ENCODE results near the gene ANKS1B.
A peak's percentile ranks its signal among the peaks of the same experiment; 100 is the strongest.

The ANKS1B gene

GRCh38 chr12:99278899-99279298 lies 705.8 kb downstream of the ANKS1B start:
- DNase-seq (ENCODE audit: low read depth, low spot score): no peak

GRCh38 chr12:99277591-99278379 lies 707.0 kb downstream of the ANKS1B start:
- no peak for DNase-seq (ENCODE audit: low read depth, low spot score)

DNA sequence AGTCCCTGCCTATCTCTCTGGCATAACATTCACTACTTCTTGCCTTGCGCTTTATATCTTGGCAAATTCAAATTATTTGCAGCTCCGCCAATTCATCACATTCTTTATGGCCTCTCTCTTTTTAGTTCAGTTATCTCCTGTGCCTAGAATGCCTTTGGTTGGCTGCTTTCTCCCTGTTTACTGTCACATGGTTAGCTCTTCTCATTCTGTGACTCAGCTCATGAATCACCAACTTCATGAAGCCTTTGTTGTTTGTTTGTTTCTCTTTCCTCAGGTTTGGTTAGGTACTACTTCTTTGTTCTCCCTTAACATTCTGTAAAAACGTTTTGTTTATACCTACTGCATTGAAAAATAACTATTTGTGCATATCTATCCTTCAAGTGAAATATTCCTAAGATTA lies 713.7 kb downstream of the ANKS1B start:
- no peak for DNase-seq (ENCODE audit: low read depth, low spot score)

DNA sequence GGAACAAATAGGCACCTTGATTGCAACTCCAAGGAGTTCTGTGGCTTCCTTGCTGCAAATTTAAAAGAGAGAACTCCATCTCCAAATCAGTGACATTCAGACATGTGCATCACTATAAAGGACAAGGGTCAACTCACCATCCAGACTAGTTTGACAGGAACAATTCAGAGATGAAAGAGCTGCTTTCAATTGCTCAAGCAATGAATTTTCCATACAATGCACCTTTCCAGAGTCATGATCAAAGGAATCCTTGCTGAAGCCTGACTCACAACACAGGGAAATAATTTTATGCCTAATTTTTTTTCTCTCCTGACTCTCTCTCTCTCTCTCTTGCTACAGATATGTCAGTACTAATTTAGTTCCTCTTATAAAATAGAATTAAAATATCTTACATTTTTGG lies 717.7 kb downstream of the ANKS1B start:
- no peak for DNase-seq (ENCODE audit: low read depth, low spot score)

- DNase-seq (ENCODE audit: low read depth, low spot score): no peak
Observed at GRCh38 chr12:99265648-99266047, 719.1 kb downstream of the ANKS1B start.

- DNase-seq (ENCODE audit: low read depth, low spot score): no peak
Observed at GRCh38 chr12:99261256-99261655, 723.5 kb downstream of the ANKS1B start.

GRCh38 chr12:99260456-99260996 lies 724.2 kb downstream of the ANKS1B start:
- DNase-seq (ENCODE audit: low read depth, low spot score): no peak

DNA sequence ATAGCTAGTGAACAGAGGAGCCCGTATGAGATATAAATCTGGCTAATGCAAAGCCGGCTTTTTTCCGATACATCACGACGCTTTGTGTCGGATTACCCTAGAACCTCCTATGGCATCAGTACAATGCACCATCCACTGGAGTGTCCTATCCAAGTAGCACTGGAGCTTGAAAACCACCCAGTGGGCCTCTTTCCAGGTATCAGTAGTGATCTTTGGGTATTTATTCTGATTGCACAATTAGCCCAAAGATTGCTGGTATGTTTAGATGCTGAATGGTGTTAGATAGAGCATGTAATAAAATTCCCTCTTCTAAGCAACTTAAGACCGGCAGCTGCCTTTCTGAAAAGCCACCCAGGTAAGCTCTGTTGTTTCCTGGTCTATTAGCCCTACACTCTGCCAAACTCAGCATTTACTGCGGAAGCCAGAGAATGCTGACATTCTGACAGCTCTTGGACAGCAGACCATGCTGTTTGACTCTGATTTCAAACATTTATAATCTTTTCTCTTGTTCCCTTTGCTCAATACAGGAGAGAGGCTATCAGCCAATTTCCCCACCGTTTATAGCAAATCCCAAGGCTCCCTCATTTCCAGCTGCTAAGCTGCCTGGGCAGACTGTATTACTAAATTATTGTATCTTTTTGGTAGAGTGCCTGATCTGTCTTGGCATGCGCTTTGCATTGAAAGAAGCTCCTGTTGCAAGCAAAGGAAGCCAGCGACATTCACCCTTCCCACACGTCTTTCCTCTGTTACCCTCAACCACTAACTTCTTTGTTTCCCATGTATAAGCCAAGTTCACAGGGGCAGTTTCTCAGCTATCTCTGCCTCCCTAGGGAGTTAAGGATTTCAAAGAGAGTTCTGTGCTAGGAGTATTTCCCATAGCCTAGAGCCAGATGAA lies 725.4 kb downstream of the ANKS1B start:
- no peak for DNase-seq (ENCODE audit: low read depth, low spot score)

DNA sequence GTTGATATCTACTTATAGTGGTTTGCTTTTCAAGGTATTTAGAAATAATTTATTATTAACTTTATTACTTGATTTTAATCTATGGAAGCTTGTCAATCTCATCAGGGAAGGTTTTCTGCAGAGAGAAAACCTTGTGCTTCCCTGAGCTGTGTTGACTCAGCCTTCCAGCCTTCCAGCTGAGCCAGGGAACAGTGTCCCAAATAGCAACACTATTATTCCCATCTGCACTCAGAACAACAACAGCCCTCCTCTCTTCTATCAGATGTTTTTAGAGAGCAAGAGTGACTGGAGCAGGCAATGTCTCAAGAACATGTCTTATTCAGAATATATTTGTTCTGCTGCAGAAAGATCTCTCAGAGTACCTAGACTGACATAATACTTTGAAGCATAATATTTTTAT lies 727.1 kb downstream of the ANKS1B start:
- DNase-seq (ENCODE audit: low read depth, low spot score): no peak

DNA sequence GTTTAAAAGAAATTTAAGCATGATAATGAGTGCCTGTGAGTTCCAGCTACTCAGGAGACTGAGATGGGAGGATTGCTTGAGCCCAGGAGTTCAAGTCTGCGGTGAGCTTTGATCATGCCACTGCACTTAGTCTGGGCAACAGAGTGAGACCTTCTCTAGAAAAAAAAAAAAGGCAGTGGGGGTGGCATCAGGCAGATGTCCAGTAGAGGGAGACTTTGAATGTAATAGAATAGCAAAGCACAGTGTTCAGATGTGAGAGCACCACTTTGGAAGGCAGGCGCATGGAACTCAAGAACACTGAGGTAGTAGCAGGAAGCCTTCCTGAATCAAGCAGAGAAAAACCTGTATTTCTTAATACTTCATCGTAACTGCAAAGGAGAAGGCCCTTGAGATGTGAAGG lies 731.7 kb downstream of the ANKS1B start:
- no peak for DNase-seq (ENCODE audit: low read depth, low spot score)

- peak; percentile 28 for DNase-seq (ENCODE audit: low read depth, low spot score)
Observed at GRCh38 chr12:99250091-99250490, 734.6 kb downstream of the ANKS1B start.

DNA sequence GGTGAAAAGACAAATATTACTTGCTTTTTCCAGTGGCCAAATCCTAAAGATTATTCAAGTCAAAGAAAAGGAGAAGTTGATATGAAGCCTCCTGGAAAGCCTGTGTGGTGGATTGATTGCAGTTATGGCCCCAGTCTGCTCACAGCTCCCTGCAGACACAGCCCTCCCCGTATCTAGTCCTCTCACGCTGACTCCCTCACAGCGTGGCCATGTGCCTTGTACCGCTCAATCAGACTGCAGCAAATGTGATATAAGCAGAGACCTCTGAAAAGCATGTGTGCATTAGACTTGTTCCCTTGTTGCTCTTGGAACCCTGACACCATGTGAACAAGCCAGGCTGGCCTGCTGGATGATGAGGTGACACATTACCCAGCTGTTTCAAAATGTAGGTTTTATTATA lies 735.2 kb downstream of the ANKS1B start:
- DNase-seq (ENCODE audit: low read depth, low spot score): no peak

DNA sequence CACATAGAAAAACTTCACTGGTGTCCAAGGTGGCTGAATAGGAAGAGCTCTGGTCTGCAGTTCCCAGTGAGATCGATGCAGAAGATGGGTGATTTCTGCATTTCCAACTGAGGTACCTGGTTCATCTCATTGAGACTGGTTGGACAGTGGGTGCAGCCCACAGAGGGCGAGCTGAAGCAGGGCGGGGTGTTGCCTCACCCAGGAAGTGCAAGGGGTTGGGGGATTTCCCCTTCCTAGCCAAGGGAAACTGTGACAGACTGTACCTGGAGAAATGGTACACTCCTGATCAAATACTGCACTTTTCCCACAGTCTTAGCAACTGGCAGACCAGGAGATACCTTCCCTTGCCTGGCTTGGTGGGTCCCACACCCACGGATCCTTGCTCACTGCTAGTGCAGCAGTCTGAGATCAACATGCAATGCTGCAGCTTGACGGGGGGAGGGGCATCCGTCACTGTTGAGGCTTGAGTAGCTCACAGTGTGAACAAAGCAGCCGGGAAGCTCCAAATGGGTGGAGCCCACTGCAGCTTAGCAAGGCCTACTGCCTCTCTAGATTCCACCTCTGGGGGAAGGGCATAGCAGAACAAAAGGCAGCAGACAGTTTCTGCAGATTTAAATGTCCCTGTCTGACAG lies 746.7 kb downstream of the ANKS1B start:
- DNase-seq (ENCODE audit: low read depth, low spot score): peak; percentile 85

GRCh38 chr12:99235381-99235780 lies 749.4 kb downstream of the ANKS1B start:
- no peak for DNase-seq (ENCODE audit: low read depth, low spot score)

DNA sequence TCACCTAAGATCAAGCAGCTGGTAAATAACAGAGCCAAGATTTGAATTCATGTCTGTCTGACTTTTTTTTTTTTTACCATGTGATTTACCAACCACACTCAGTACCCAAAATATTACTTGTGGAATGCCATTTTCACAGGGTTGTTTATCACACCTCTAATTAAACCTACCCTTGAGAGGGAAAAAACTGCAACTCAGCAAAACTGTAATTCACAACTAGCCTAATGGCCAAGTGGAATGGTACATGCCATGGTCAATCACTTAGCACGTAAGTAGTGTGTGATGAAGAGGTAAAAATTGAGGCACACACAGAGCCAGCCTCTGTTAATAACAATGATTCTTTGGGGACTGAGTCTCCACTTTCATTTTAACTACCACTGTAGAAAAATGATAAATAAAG lies 750.0 kb downstream of the ANKS1B start:
- no peak for DNase-seq (ENCODE audit: low read depth, low spot score)

- DNase-seq (ENCODE audit: low read depth, low spot score): no peak
Observed at GRCh38 chr12:99232324-99232723, 752.4 kb downstream of the ANKS1B start.

GRCh38 chr12:99231031-99231430 lies 753.7 kb downstream of the ANKS1B start:
- DNase-seq (ENCODE audit: low read depth, low spot score): no peak

DNA sequence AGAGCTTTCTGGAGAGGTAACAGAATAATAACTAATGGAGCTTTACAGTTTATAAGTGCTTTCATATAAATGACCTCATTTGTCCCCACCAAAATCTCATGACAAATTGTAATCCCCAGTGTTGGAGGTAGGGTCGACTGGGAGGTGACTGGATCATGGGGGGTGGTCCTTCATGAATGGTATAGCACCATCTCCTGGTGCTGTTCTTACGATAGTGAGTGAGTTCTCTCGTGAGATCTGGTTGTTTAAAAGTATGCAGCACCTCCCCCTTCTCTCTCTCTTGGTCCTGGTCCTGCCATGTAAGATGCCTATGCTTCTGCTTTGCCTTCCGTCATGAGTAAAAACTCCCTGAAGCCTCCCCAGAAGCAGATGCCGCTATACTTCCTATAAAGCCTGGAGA lies 760.5 kb downstream of the ANKS1B start:
- no peak for DNase-seq (ENCODE audit: low read depth, low spot score)

DNA sequence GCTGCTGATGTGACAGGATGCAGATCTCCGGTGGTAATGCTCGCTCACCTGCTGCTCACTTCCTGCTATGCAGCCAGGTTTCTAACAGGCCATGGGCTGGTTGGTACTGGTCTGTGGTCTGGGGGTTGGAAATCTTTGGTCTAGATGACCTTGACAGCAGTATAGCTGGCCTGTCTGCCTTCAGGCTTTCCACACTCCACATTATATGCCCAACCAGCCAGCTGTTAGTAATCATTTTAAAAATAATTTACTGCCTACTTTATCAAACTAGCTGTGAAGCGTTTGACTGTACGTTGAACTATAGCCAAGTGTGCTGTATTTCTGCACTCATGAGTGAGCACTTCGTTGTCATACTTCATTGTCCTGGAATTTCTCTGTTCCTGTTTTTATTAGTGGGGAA lies 761.2 kb downstream of the ANKS1B start:
- DNase-seq (ENCODE audit: low read depth, low spot score): no peak

DNA sequence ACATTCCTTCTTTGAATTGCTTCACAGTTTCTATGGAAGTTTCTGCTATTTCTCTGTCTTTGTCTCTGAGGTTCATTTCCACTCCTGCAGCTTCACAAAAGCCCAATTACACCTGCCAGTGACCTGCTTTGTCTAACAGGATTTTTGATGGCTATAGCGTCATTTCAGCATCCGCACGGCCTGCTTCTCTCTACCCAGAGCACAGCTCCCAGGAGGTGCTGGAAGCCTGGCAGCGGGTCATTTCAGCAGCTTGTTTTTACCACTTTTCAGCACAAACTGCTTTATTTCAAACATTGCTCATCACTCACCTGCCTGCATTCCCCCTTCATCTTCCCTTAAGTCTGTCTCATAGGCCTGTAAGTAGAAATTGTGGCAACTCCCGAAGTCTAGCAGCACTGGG lies 771.7 kb downstream of the ANKS1B start:
- DNase-seq (ENCODE audit: low read depth, low spot score): no peak

DNA sequence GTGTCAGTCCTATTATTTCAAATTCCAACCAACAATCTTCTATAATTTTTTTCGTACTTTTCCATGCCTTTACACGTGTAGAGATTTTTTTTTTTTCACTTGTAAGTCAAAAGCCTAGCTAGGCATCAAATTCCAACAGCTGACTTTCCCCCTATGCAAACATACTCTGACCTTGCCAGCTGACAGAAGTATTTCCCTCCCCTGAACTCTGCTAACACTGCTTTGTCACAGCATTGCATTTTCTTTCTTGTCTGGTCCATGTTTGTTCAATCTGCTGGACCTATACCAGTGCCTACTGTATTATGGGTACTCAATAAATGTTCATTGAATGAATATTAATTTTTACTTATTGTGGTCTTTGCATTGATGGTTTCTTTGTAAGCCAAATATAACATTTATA lies 772.5 kb downstream of the ANKS1B start:
- DNase-seq (ENCODE audit: low read depth, low spot score): no peak

- DNase-seq (ENCODE audit: low read depth, low spot score): no peak
Observed at GRCh38 chr12:99205111-99205510, 779.6 kb downstream of the ANKS1B start.

All from iPS DF 19.7 (cell line).